ENCODE measurements around the gene NKAIN1.
"Not testable (repeated sequence)": the region's sequence is repeated elsewhere in the genome, so short reads cannot be mapped to it uniquely, and the experiment has no call there.

NKAIN1 gene

DNA sequence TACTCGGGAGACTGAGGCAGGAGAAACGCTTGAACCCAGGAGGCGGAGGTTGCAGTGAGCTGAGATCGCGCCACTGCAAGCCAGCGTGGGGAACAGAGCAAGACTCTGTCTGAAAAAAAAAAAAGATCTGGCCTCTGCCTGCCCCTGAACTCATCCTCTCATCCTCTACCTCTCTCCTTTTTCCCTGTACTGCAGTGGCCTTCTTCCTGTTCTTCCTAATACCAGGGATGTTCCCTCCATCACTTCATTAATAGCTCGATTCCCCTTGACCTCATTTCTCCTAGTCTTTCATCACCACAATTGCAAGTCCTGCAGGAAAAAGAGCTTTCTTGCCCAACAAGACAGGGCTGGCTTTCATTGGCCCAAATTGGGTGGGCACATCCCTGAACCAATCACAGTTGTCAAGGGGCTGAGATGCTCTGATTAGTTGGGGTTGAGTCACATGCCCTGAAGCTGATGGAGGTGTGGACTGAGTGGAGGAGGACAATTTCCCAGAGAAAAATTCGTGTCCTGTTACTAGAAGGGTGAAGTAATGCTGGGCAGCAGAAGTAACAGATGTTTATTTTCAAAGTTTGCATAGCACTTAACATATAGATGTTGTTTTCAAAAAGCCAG is 87.4 kb downstream of the NKAIN1 start:
- DNase-seq (ENCODE audit: low spot score), result no peak

DNA sequence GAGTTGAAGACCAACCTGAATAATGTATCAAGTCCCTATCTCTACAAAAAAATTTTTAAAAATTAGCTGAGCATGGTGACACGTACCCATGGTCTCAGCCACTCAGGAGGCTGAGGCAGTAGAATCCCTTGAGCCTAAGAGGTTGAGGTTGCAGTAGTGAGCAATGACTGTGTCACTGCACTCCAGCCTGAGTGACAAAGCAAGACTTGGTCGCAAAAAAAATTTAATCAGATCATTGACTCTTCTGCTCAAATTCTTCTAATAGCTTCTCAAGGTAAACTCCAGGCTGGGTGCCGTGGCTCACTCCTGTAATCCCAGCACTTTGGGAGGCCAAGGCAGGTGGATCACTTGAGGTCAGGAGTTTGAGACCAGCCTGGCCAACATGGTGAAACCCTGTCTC is 88.3 kb downstream of the NKAIN1 start:
- no peak for DNase-seq (ENCODE audit: low spot score)

DNA sequence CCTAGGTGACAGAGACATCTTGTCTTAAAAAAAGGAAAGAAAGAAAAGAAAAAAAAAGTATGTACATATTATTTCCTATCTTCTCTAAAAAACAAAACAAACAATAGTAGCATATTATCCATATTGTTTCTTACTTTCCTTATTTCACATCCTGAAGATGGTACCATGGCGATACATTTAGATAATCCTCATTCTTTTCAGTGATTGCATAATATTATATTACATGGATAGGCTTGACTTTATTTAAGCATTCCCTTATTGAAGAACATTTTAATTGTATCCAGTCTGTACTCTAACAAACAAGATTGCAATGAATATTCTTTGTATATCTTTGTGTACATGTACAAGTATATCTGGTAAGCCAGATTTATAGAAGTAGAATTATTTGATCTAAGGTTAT is 91.3 kb downstream of the NKAIN1 start:
- DNase-seq (ENCODE audit: low spot score), result no peak

DNA sequence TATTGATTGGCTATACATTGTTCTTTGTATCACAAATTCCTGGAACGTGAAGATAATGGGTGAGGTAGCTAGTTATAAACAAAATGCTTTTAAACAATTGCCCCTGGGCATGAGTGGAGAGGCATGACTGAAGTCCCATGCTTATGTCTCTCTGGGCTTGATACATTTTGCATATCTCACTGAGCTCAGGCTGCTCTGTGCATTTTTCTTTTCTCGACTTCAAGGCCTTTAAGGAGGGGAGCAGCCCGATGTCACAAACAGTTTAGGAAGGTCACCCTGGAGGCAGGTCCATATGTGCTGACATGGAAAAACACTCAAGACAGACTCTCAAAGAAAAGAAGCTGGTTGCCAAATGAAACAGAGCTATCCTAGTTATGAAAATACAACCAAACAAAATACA is 94.0 kb downstream of the NKAIN1 start:
- DNase-seq (ENCODE audit: low spot score), result no peak

DNA sequence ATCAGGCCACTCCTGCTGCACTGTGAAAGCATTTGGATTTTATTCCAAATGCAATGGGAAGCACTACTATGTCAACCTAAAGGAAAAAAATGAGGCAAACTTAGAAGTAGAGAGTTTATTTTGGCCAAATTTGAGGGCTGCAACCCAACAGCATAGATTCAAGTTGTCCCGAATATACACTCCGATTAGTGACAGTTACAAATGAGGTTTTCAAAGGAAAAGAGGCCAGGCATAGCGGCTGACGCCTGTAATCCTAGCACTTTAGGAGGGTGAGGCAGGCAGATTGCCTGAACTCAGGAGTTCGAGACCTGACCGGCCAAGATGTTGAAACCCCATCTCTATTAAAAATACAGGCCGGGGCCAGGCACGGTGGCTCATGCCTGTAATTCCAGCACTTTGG is 95.2 kb downstream of the NKAIN1 start:
- DNase-seq (ENCODE audit: low spot score), result no peak

DNA sequence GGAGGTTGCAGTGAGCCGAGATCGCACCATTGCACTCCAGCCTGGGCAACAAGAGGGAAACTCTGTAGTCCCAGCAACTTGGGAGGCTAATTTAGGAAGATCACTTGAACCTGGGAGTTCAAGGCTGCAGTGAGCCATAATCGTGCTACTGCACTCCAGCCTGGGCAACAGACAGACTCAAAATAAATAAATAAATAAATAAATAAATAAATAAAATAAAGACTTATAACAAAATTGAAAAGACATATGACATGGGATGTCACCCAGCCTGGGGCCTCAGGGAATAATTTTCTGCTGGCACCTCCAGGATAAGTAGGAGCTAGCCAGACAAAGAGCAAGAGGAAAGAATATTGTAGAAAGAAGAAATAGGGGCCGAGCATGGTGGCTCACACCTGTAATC is 96.2 kb downstream of the NKAIN1 start:
- no peak for DNase-seq (ENCODE audit: low spot score)

DNA sequence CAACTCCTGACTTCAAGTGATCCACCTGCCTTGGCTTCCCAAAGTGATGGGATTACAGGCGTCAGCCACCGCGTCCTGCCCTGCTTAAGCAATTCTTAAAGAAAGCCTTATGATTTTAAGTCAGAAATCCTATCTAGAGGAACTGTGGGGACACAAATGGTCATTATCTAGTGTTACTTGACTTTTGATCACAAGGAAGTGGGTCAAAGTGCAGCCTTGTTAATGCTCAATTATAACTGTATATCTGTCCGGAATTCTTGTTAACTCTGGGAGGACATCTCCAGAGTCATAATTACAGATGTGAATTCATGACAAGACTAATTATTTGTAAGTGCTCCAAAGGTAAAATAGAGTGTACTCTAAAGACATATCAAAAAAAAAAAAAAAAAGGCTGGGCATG is 97.3 kb downstream of the NKAIN1 start:
- no peak for DNase-seq (ENCODE audit: low spot score)

DNA sequence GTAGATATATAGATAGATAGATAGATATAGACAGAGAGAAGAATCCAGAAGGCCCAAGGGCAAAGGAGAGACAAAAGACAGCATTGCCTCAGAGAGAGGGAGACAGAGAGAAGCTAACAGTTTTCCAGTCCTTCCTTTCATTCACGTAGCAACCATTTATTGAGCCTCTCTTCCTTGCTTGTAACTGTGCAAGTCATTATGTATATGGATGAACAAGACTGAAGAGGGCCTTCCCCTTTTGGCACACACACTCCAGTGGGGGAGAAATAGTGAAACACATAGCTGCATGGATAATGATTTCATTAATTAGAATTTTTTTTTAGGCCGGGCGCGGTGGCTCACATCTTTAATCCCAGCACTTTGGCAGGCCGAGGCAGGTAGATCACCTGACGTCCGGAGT is 99.4 kb downstream of the NKAIN1 start:
- DNase-seq (ENCODE audit: low spot score), result no peak

DNA sequence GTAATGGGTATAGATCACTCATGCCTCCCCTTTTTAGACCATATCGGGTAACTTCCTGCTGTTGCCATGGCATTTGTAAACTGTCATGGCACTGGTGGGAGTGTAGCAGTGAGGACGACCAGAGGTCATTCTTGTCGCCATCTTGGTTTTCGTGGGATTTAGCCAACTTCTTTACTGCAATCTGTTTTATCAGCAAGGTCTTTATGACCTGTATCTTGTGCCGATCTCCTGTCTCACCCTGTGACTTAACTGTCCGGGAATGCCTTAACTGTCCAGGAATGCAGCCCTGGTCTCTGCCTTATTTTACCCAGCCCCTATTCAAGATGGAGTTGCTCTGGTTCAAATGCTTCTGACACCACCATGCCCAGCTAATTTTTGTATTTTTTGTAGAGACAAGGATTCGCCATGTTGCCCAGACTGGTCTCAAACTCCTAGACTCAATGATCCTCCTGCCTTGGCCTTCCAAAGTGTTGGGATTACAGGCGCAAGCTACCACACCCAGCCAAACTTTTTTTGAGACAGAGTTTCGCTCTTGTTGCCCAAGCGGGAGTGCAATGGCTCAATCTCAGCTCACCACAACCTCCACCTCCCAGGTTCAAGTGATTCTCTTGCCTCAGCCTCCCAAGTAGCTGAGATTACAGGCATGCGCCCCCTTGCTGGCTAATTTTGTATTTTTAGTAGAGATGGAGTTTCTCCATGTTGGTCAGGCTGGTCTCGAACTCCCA is 100.7 kb downstream of the NKAIN1 start:
- DNase-seq (ENCODE audit: low spot score), result not testable (repeated sequence)

DNA sequence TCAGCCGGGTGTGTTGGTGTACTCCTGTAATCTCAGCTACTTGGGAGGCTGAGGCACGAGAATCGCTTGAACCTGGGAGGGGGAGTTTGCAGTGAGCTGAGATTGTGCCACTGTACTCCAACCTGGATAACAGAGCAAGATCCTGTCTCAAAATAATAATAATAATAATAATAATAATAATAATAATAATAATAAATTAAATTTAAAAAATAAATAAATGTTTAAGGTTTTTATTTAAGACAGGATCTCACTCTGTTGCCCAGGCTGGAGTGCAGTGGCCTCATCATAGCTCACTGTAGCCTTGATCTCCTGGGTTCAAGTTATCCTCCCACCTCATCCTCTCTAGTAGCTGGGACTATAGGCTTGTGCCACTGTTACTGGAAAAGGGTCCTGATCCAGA is 101.8 kb downstream of the NKAIN1 start:
- DNase-seq (ENCODE audit: low spot score), result not testable (repeated sequence)

DNA sequence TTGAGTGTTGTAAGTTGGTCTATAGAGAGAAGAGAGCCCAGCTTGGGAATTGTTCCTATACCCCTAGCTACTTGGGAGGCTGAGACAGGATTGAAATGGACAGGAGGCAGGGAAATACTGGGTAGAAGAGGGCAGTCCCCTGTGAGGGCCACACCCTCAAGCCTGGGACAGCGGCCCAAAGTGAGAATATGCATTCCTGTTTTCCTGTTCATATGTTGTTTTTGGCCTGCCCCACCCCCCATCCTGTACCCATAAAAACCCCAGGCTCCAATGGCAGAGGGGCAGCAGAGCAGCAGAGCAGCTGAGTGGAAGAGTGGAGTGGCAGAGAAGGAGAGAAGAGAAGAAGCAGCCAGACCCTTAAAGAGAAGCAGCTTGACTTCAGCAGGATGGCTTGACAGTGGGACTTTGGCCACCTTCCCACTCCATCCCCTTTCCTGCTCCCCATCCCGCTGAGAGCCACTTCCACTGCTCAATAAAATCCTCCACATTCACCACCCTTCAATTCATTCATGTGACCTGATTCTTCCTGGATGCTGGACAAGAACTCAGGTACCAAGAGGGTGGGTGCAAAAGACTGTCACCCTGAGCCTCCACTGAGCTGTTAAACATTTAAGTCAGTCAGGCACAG is 103.6 kb downstream of the NKAIN1 start:
- DNase-seq (ENCODE audit: low spot score), result no peak

DNA sequence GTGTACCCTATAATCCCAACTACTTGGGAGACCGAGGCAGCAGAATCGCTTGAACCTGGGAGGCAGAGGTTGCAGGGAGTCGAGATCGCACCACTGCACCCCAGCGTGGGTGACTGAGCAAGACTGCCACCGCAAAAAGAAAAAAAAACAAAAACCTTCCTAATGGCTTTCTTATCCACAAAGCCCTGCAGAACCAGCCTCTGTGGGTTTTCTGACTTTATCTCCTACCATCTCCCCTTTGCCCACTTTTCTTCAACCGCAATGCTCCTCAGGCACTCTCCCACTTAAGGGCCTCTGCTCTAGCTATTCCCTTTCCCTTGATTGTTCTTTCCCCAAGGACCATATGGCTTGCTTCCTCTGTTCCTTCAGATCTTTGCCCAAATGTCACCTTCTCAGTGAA is 106.3 kb downstream of the NKAIN1 start:
- DNase-seq (ENCODE audit: low spot score), result no peak

Measured in hematopoietic multipotent progenitor cell treated with erythropoietin and hydrocortisone succinate and interleukin-3 and kit ligand, for 17 days (in vitro differentiated cells).